ENCODE data around the gene PALLD.

- no peak for TF ChIP-seq CTCF (IDR thresholded peaks at IDR 0.05; ENCODE audit: borderline replicate concordance, extremely low read depth, low read length, poor library complexity, severe bottlenecking)
- no peak for TF ChIP-seq EZH2 (IDR thresholded peaks at IDR 0.05; ENCODE audit: borderline replicate concordance, low read depth, low read length, severe bottlenecking)
Observed at GRCh38 chr4:168722391-168722790, 225.5 kb downstream of the PALLD start.
